NCI-H1092 treated with DMSO at 0.1 percent for 48 hours (cell line): Measurements from ENCODE around the gene PROCR.
"Not testable (repeated sequence)": the region's sequence is repeated elsewhere in the genome, so short reads cannot be mapped to it uniquely, and the experiment has no call there.

Source experiments
- DNase-seq: peaks from one replicate; lab custom pipeline; 2025; lab: John Stamatoyannopoulos, UW

Gene PROCR

GRCh38 chr20:35171753-35172433, at the start of gene PROCR:
TSS of gene PROCR (plus strand) at chr20:35172072. CDS start at chr20:35172155, 83 bp downstream.
- DNase-seq = no peak

- DNase-seq = no peak
Measured at GRCh38 chr20:35122756-35123405, 49.0 kb upstream of the PROCR start.

GRCh38 chr20:35125753-35126152, 46.1 kb upstream of the PROCR start:
- DNase-seq = no peak

GRCh38 chr20:35129647-35130069, 42.2 kb upstream of the PROCR start:
- no peak for DNase-seq

- no peak for DNase-seq
Measured at GRCh38 chr20:35131934-35132333, 39.9 kb upstream of the PROCR start.

- DNase-seq = no peak
Measured at GRCh38 chr20:35133031-35133430, 38.8 kb upstream of the PROCR start.

- no peak for DNase-seq
Measured at GRCh38 chr20:35133735-35134134, 38.1 kb upstream of the PROCR start.

GRCh38 chr20:35134472-35134871, 37.4 kb upstream of the PROCR start:
- no peak for DNase-seq

GRCh38 chr20:35134880-35135279, 37.0 kb upstream of the PROCR start:
- no peak for DNase-seq

- no peak for DNase-seq
Measured at GRCh38 chr20:35135867-35136586, 35.8 kb upstream of the PROCR start.

GRCh38 chr20:35144694-35145093, 27.2 kb upstream of the PROCR start:
- no peak for DNase-seq

- DNase-seq = peak; percentile 38
Measured at GRCh38 chr20:35145141-35145564, 26.7 kb upstream of the PROCR start.

GRCh38 chr20:35146299-35146919, 25.5 kb upstream of the PROCR start:
- DNase-seq = no peak

- peak; percentile 87 for DNase-seq
Measured at GRCh38 chr20:35146920-35147574, 24.8 kb upstream of the PROCR start, which contains the start of gene EDEM2. TSS of gene EDEM2 (minus strand) at chr20:35147336. CDS start at chr20:35147258, 78 bp downstream.

GRCh38 chr20:35147575-35148071, 24.2 kb upstream of the PROCR start:
- DNase-seq = peak; percentile 36

GRCh38 chr20:35150846-35151579, 20.9 kb upstream of the PROCR start:
- DNase-seq = no peak

- DNase-seq = no peak
Measured at GRCh38 chr20:35151736-35152135, 20.1 kb upstream of the PROCR start.

GRCh38 chr20:35155936-35156335, 15.9 kb upstream of the PROCR start:
- no peak for DNase-seq

GRCh38 chr20:35156978-35157377, 14.9 kb upstream of the PROCR start:
- no peak for DNase-seq

- DNase-seq = not testable (repeated sequence)
Measured at GRCh38 chr20:35160341-35160740, 11.5 kb upstream of the PROCR start.

GRCh38 chr20:35164531-35164930, 7.3 kb upstream of the PROCR start:
- not testable (repeated sequence) for DNase-seq
